T-cell (primary cell): Measurements from ENCODE around the gene FUBP1. TPM values are rescaled to one million over a fixed set of nuclear protein-coding genes. Genes with fewer than 3 reads are reported as not detected.
"Not testable (repeated sequence)": the region's sequence is repeated elsewhere in the genome, so short reads cannot be mapped to it uniquely, and the experiment has no call there.

Source experiments
- ATAC-seq, 4 experiments: fragments of 200-7000 bp in 3 of 4; fragments of 150-1000 bp in 1 of 4; cut with Tn5 transposase; replicated peaks in 1 of 4; 1 replicate in 3 of 4; 2 replicates in 1 of 4; pipeline ENCODE4 v1.10.0; 2021; ENCODE audit warnings: moderate library complexity in 3 of 4, mild to moderate bottlenecking in 2 of 4, moderate number of reproducible peaks in 1 of 4
- CTCF ChIA-PET, 2 donors: fragments of 300-600 bp; sonication (Branson Sonifier 250); formaldehyde crosslinking; loops; one replicate each; lab custom pipeline; 2022; ENCODE audit warnings: antibody characterized with exemption in 2 of 2; lab: Charles Lee
- POLR2A ChIA-PET, 2 donors: fragments of 300-600 bp; sonication (Branson Sonifier 250); formaldehyde crosslinking; loops; one replicate each; lab custom pipeline; 2022; ENCODE audit warnings: antibody characterized with exemption in 2 of 2; lab: Charles Lee
- DNase-seq, 35 experiments: peaks; one replicate each; pipeline versions ENCODE4 v3.0.0 to v3.0.0-alpha.2; 2013 to 2023
- H3K27ac ChIP-seq: one replicate; pipeline ENCODE4 v1.5.1; 2013; ENCODE audit warnings: low read length
- H3K27me3 ChIP-seq, 2 experiments: replicated peaks in 1 of 2; 1 replicate in 1 of 2; 2 replicates in 1 of 2; pipeline versions ENCODE4 v1.6.1 to v1.7.0; 2013; ENCODE audit warnings: low read length in 1 of 2, mixed read lengths in 1 of 2; ENCODE audit not compliant: control insufficient read depth in 2 of 2, insufficient read depth in 2 of 2; ENCODE audit errors: extremely low read depth in 1 of 2
- H3K36me3 ChIP-seq, 2 donors: 1 replicate in 1 of 2; 2 replicates in 1 of 2; pipeline versions ENCODE4 v1.6.1 to v1.7.0; 2013; ENCODE audit warnings: low read length in 1 of 2; ENCODE audit not compliant: control insufficient read depth in 2 of 2, insufficient read depth in 1 of 2; ENCODE audit errors: extremely low read depth in 1 of 2
- H3K4me1 ChIP-seq, 2 experiments: 1 replicate in 1 of 2; 2 replicates in 1 of 2; pipeline versions ENCODE4 v1.6.1 to v1.7.0; 2013; ENCODE audit warnings: low read length in 2 of 2, mixed read lengths in 1 of 2; ENCODE audit not compliant: insufficient read depth in 2 of 2, control insufficient read depth in 1 of 2; ENCODE audit errors: extremely low read depth in 1 of 2
- H3K4me3 ChIP-seq, 2 donors: 1 replicate in 1 of 2; 2 replicates in 1 of 2; pipeline versions ENCODE4 v1.5.1 to v1.7.0; 2013; ENCODE audit warnings: mild to moderate bottlenecking in 2 of 2, low read length in 1 of 2, moderate library complexity in 1 of 2; ENCODE audit not compliant: control insufficient read depth in 1 of 2; ENCODE audit errors: extremely low read depth in 1 of 2
- H3K9me3 ChIP-seq: 2 replicates; pipeline ENCODE4 v1.7.0; 2013
- H3K27ac Mint-ChIP-seq, 2 donors: one replicate each; pipeline ENCODE4 v1.8.0; 2020 to 2021; ENCODE audit warnings: mild to moderate bottlenecking in 2 of 2, mixed read lengths in 2 of 2
- H3K27me3 Mint-ChIP-seq, 2 donors: one replicate each; pipeline ENCODE4 v1.8.0; 2021 to 2022; ENCODE audit warnings: mixed read lengths in 2 of 2
- H3K36me3 Mint-ChIP-seq: one replicate; pipeline ENCODE4 v1.8.0; 2021; ENCODE audit warnings: mixed read lengths
- H3K4me1 Mint-ChIP-seq, 3 donors: one replicate each; pipeline ENCODE4 v1.8.0; 2020 to 2022; ENCODE audit warnings: mixed read lengths in 3 of 3, mild to moderate bottlenecking in 1 of 3
- H3K4me3 Mint-ChIP-seq, 3 donors: one replicate each; pipeline ENCODE4 v1.8.0; 2020 to 2022; ENCODE audit warnings: mild to moderate bottlenecking in 3 of 3, mixed read lengths in 3 of 3, moderate library complexity in 3 of 3
- H3K9me3 Mint-ChIP-seq, 3 donors: one replicate each; pipeline ENCODE4 v1.8.0; 2020 to 2022; ENCODE audit warnings: mixed read lengths in 3 of 3
- WGBS: methylation state at CpG from one replicate; pipeline ENCODE4 v1.1.5; 2013; ENCODE audit warnings: missing lambda C conversion rate; ENCODE audit not compliant: insufficient coverage; 5-methylcytosine and 5-hydroxymethylcytosine counted together
- total RNA-seq, 35 experiments: library from RNA in 6 of 35; stranded (reverse) in 6 of 35; fragments of 120-200 nt in 1 of 35; gene quantifications; one replicate each; pipeline versions ENCODE4 v1.2.1 to v1.2.4 and lab custom pipeline; 2013 to 2026

FUBP1 gene
- total RNA-seq, 5 donors from 2014 or later (not counting 1 experiment from before 2014, with no cell fraction given) = 180 to 224 (median 194) TPM

DNA sequence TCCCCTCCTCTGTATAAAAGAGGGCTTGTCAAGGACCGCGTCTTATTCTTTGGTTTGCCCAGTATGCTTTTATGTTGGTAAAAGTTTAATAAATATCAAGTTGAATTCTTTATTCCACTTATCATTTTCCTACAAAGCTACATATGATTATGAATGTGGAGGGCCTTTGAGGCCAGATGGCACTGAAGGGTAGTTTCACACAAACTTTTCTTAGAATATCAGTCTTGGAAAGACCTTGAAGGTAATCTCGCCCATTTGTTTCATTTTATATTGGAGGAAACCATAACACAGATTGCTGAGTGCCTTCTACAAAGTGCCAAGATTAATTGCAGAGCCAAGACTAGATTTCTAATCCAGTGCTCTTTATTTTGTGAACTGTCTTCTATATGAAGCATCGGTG lies 5.8 kb upstream of the FUBP1 start:
- Mint-ChIP-seq H3K9me3 (no peaks in the 10 kb centered on the region), H3K36me3 (peaks cover 13% of the 10 kb centered on the region), H3K4me3 (no peak overlapping the region), H3K27me3 (no peaks in the 10 kb centered on the region), H3K27ac (no peak overlapping the region), H3K4me1 (peaks cover 40 to 53% (median 45%) of the 10 kb centered on the region in 3 donors)
- H3K4me1 ChIP-seq = peaks cover 3 to 5% of the 10 kb centered on the region in 2 experiments
- no peaks in the 10 kb centered on the region for H3K9me3 ChIP-seq
- DNase-seq (no peak), ATAC-seq (no peak)
- H3K36me3 ChIP-seq = no peaks in the 10 kb centered on the region
- H3K27me3 ChIP-seq = no peaks in the 10 kb centered on the region
- no CpG with 5 or more reads among the region's 4 CpGs for WGBS
- no peak overlapping the region for H3K4me3 ChIP-seq
- H3K27ac ChIP-seq = no peak overlapping the region
- POLR2A ChIA-PET = interaction anchor here (1.4 to 2.0 kb wide), 2 partner anchors 20 kb away, joined by 4 to 7 read pairs; partner anchors contain the start of gene DNAJB4 (in 2 of the 2)
- CTCF ChIA-PET = no interaction called here

DNA sequence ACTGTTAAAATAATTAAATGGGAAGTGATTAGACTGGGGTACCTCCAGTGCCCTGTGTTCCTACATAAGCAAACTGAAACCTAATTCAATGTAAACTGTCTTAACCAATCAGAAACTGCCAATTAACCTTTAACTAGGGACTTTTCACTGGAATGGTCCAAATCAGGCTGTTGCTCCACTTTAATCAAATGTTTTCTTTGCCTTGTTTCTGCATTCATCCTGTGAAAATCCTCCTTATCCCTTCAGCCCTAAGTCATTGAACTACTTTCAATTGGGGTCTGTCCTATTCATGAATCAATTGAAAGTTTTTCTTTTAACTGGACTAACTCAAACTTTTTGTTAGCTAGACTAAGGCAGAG lies 5.1 kb upstream of the FUBP1 start:
- Mint-ChIP-seq H3K4me3 (no peak overlapping the region), H3K4me1 (peaks cover 37 to 47% (median 42%) of the 10 kb centered on the region in 3 donors), H3K36me3 (peaks cover 13% of the 10 kb centered on the region), H3K27ac (no peak overlapping the region), H3K9me3 (no peaks in the 10 kb centered on the region), H3K27me3 (no peaks in the 10 kb centered on the region)
- H3K27me3 ChIP-seq = no peaks in the 10 kb centered on the region
- no peak overlapping the region for H3K27ac ChIP-seq
- POLR2A ChIA-PET = interaction anchor here (0.7 to 2.0 kb wide), 3 partner anchors 20 to 22 kb away, joined by 3 to 7 read pairs (median 4); partner anchors contain the start of gene DNAJB4 (in 2 of the 2)
- H3K9me3 ChIP-seq = no peaks in the 10 kb centered on the region
- H3K4me3 ChIP-seq = no peak overlapping the region
- DNase-seq (no peak), ATAC-seq (no peak)
- peaks cover 3 to 5% of the 10 kb centered on the region in 2 experiments for H3K4me1 ChIP-seq
- CTCF ChIA-PET = no interaction called here
- H3K36me3 ChIP-seq = no peaks in the 10 kb centered on the region

DNA sequence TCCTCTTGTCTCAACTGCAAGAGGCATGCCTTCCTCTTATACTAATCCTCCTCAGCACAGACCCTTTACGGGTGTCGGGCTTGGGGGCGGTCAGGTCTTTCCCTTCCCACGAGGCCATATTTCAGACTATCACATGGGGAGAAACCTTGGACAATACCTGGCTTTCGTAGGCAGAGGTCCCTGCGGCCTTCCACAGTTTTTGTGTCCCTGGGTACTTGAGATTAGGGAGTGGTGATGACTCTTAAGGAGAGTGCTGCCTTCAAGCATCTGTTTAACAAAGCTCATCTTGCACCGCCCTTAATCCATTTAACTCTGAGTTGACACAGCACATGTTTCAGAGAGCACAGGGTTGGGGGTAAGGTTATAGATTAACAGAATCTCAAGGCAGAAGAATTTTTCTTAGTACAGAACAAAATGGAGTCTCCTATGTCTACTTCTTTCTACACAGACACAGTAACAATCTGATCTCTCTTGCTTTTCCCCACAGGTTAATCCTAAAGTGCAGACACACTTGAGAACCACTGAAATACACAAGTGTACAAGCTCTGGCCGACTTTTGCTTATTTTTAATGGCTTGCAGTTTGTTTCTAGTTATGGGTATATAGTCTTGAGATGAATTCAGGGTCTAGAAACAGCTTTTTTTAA lies 4.6 kb upstream of the FUBP1 start:
- H3K36me3 ChIP-seq, ATAC-seq, H3K4me1 ChIP-seq, H3K27me3 ChIP-seq, CTCF ChIA-PET, DNase-seq, H3K27ac Mint-ChIP-seq, H3K9me3 Mint-ChIP-seq, H3K9me3 ChIP-seq, H3K4me3 ChIP-seq, H3K27me3 Mint-ChIP-seq, H3K27ac ChIP-seq, H3K4me3 Mint-ChIP-seq: not testable (repeated sequence)
- Mint-ChIP-seq H3K36me3 (peaks cover 13% of the 10 kb centered on the region), H3K4me1 (peaks cover 35 to 42% (median 40%) of the 10 kb centered on the region in 3 donors)
- POLR2A ChIA-PET = interaction anchor here (0.6 to 2.2 kb wide), 4 partner anchors 13 to 22 kb away, joined by 3 to 9 read pairs (median 6); partner anchors contain the start of gene DNAJB4 (in 2 of the 2)
- WGBS = 100% methylated on average over 1 of the region's 8 CpGs

DNA sequence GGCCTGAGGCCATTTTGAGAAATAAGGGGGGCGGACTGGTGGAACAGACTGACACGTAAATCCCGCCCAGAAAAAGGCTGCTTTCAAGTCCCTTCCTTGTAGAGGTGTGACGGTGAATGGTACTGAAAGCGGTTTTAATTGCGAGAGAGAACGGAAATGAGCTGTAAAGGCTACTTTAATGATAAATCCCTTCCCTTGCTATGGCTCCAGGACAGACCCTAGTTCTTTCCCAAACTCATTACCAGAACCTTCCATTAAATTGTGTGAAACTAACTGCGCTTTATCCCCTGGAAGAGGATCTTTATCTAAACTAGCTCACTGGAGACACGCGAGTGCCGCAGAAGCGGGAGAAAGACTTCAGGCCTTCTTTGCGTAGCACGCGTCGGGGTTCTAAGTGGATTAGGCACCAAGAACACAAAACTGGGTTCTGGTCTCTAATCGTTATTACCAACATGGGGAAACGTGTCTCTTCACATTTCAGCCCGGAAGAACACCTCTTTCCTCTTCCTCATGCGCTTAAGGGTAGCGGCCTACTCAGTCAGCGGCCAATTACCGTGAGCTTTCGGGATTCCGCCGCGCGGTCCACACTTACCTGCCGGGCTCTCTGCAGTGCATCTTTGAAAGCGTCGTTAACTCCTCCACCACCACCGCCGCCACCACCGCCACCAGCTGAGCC lies 441 bp downstream of the FUBP1 start:
- Mint-ChIP-seq H3K4me1 (peaks cover 49 to 50% (median 49%) of the 10 kb centered on the region in 3 donors), H3K27ac (no peak overlapping the region), H3K36me3 (peaks cover 13% of the 10 kb centered on the region), H3K4me3 (no peak overlapping the region), H3K9me3 (no peaks in the 10 kb centered on the region), H3K27me3 (no peaks in the 10 kb centered on the region)
- Histone ChIP-seq H3K9me3 (no peaks in the 10 kb centered on the region), H3K27ac (peak overlapping the region; percentile 100), H3K27me3 (no peaks in the 10 kb centered on the region), H3K4me3 (peak overlapping the region; percentile 92 to 93), H3K36me3 (peaks cover 0 to 8% of the 10 kb centered on the region in 2 donors), H3K4me1 (peaks cover 35 to 36% of the 10 kb centered on the region in 2 experiments)
- DNase-seq = peak; percentile 25 to 93 (median 78)
- ChIA-PET POLR2A (interaction anchor here (0.6 to 5.8 kb wide), 19 partner anchors 9 to 295 kb away, joined by 3 to 183 read pairs (median 4); partner anchors contain the start of genes DNAJB4 (in 2 of the 2) and USP33 (in 1 of the 2)), CTCF (interaction anchor here (0.5 to 4.7 kb wide), 10 partner anchors 10 to 296 kb away, joined by 3 to 74 read pairs (median 6); partner anchors contain the start of genes DNAJB4 (in 1 of the 2) and ZZZ3 (in 1 of the 2))
- 0% methylated on average over 13 of the region's 34 CpGs for WGBS
- ATAC-seq = peak; percentile 56 to 65 (median 58)

DNA sequence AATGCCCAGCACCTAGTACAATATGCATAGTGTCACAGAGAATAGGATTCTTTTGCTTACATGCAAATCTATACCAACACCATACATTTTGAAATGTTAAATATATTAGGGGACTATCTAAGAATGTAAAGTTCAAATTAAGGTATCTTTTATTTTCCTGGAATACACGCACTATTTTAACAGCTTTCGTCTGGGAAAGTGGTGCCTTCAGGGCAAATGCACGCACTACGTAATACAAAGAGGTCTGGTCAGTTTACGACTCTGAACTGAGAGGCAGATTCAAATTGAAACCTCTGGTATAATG lies 931 bp downstream of the FUBP1 start:
- no peaks in the 10 kb centered on the region for H3K27me3 Mint-ChIP-seq

More for the DNA sequence above, 931 bp downstream of the FUBP1 start:
- Histone ChIP-seq H3K4me3 (peak overlapping the region; percentile 92 to 93), H3K27me3 (no peaks in the 10 kb centered on the region), H3K36me3 (peaks cover 0 to 8% of the 10 kb centered on the region in 2 donors), H3K9me3 (no peaks in the 10 kb centered on the region), H3K4me1 (peaks cover 36 to 38% of the 10 kb centered on the region in 2 experiments), H3K27ac (peak overlapping the region; percentile 100)
- WGBS = 0% methylated on average over 4 of the region's 5 CpGs
- H3K27ac Mint-ChIP-seq = no peak overlapping the region
- peaks cover 13% of the 10 kb centered on the region for H3K36me3 Mint-ChIP-seq
- POLR2A ChIA-PET = interaction anchor here (0.6 to 5.8 kb wide), 9 partner anchors 9 to 294 kb away, joined by 3 to 183 read pairs (median 6); partner anchors contain the start of gene DNAJB4 (in 2 of the 2)
- ATAC-seq (no peak), DNase-seq (no peak)
- CTCF ChIA-PET = interaction anchor here (0.6 to 4.7 kb wide), 7 partner anchors 9 to 295 kb away, joined by 3 to 74 read pairs (median 7); partner anchors contain the start of genes DNAJB4 (in 1 of the 2) and ZZZ3 (in 1 of the 2)
- H3K9me3 Mint-ChIP-seq = no peaks in the 10 kb centered on the region
- no peak overlapping the region for H3K4me3 Mint-ChIP-seq
- H3K4me1 Mint-ChIP-seq = peaks cover 49 to 52% (median 51%) of the 10 kb centered on the region in 3 donors
